MM.1S (cell line): ENCODE results near the gene IP6K2.

Source experiments
- CTCF ChIP-seq: fragments of 300-600 bp; sonication (generic); IDR thresholded peaks from 2 replicates; pipeline ENCODE4 v1.5.1; 2016; ENCODE audit warnings: antibody characterized with exemption, low read length, mixed read lengths
- EZH2 ChIP-seq: fragments of 300-600 bp; sonication (generic); optimal IDR thresholded peaks from 2 replicates; pipeline ENCODE3; 2017; ENCODE audit warnings: low read depth, mild to moderate bottlenecking, antibody characterized with exemption, low read length, mixed read lengths

DNA sequence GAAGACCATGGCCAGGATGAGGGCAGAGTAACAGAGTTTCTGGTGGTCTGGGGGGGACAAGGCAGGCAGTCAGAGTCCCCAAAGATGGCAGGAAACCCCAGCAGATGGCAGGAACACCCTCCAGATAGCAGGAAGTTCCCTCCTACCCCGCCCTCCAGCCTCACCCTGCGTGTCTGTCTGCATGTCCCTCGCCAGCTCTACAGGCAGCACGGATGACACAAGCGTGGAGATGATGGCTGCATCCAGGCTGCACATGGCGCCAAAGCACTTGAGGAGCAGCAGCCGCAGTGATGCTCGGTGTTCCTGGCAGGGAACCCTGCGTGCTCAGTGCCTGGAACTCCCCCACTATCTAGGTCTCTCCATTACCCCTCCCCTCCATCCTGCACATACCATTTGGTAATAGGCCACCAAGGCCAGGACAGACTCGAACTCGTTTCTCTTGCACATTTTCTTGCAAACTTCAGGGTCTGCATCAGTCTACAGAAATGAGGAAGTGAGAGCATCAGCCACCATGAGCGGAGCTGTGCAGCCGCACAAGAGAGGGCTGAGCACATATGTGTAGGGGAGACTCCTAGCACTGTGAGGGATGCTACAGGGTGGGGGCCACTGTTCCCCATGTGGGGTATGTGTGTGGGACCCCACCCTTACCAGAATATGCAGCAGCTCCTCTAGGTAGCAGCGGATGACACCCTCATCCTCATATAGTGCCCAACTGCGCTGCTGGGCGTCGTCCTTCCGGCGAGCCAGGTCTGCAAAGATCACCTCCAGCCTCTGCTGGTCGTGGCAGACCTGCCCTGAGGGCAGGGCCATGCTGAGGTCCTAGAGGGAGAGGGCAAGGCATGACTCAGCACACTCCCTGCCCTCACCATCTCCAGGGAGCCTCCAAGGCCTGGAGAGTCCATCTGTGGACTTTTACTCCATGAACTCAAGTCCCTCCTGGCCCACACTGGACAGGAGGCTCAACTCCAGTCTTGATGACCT, 37.3 kb downstream of the IP6K2 start:
- TF ChIP-seq CTCF (no peak), EZH2 (no peak)
